ENCODE measurements around the gene SAFB2.
"Not testable (repeated sequence)": the region's sequence is repeated elsewhere in the genome, so short reads cannot be mapped to it uniquely, and the experiment has no call there.

The SAFB2 gene

GRCh38 chr19:5632657-5633056 is 10.1 kb upstream of the SAFB2 start:
- no peak for DNase-seq (ENCODE audit: low read depth)

GRCh38 chr19:5632241-5632612 is 9.7 kb upstream of the SAFB2 start:
- no peak for DNase-seq (ENCODE audit: low read depth)

DNA sequence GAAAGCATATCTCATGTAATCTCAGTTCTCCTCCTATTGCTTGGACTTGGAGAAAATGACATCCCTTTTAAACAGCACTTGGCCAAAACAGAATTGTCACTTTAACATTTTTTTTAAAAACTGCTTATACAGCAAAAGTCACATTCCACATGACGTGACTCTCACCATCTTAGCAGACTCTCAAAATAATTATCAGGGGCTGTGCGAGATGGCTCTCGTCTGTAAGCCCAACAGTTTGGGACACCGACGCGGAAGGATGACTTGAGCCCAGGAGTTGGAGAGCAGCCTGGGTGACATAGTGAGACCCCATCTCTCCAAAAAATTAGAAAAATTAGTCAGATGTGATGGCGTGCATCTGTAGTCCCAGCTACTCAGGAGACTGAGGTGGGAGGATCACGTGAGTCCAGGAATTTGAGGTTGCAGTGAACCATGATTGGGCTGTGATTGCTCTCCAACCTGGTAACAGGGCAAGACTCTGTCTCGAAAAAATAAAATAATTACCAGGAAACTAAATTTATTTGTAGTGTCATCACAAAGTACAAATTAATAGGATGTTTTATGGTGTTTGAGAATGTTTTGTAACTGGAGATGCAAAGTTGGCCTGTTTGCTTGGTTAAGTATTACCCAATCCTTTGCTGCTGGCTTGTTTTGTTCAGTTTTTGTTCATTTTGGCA is 9.1 kb upstream of the SAFB2 start:
- DNase-seq (ENCODE audit: low read depth) = no peak

DNA sequence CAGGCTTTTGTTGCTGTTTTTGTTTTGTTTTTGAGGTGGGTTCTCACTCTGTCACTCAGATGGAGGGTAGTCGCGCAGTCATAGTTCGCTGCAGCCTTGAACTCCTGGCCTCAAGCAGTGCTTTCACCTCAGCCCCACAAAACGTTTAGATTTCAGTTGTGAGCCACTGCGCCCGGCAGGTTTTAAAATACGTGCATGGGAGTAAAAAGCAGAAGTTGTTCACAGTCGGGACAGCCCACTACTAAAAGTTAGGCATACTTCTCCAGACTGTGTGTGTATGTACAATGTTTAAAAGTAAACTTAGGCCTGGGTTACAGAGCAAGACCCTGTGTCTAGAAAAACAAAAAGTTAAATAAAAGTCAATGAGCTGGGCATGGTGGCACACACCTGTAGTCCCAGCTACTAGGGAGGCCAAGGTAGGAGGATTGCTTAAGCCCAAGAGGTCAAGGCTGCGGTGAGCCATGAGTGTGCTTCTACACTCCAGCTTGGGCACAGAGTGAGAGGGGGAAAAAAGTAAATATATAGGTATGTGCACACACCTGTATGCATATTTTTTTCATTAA is 6.4 kb upstream of the SAFB2 start:
- DNase-seq (ENCODE audit: low read depth) = no peak

GRCh38 chr19:5628461-5628860 is 5.9 kb upstream of the SAFB2 start:
- DNase-seq (ENCODE audit: low read depth) = no peak

DNA sequence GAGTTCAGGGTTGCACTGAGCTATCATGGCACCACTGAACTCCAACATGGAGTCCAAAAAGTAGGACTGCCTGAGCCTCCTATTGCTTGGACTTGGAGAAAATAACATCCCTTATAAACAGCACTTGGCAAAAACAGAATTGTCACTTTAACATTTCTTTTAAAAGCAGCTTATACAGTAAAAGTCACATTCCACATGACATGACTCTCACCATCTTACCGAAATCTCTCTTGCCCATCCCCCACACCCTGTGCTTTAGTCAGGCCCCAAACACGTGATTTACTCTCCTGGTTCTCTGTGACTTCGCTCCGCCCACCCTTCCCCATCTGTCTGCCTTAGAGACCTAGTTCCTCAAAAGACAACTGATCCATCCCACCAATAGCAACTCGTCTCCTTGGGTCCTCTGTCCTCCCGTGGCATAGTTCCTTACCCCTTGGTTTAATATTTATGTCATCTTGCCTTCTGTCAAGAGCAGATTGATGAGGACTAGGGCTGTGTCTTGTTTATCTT is 4.9 kb upstream of the SAFB2 start:
- no peak for DNase-seq (ENCODE audit: low read depth)

DNA sequence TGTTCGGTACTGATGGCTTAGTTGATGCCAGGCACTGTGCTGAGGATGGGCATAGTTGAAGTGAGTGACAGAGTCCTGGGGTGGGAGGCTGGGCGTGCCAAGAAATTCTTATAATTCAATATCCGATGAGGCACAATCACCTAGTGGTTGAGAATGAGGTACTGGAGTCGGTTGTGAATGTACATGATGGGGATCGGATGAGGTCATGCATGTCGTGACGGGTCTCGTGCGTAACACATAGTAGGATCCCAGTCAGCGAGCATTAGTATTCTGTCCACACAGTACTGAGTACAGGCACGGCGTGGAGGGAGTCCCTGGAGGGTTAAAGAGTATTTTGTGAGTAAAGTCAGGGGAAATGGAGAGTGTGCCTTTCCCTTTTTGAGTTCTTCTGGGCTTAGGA is 3.1 kb upstream of the SAFB2 start:
- no peak for DNase-seq (ENCODE audit: low read depth)

- DNase-seq (ENCODE audit: low read depth) = no peak
Observed at GRCh38 chr19:5624741-5625278, 2.2 kb upstream of the SAFB2 start.

- no peak for DNase-seq (ENCODE audit: low read depth)
Observed at GRCh38 chr19:5624018-5624663, 1.6 kb upstream of the SAFB2 start.

DNA sequence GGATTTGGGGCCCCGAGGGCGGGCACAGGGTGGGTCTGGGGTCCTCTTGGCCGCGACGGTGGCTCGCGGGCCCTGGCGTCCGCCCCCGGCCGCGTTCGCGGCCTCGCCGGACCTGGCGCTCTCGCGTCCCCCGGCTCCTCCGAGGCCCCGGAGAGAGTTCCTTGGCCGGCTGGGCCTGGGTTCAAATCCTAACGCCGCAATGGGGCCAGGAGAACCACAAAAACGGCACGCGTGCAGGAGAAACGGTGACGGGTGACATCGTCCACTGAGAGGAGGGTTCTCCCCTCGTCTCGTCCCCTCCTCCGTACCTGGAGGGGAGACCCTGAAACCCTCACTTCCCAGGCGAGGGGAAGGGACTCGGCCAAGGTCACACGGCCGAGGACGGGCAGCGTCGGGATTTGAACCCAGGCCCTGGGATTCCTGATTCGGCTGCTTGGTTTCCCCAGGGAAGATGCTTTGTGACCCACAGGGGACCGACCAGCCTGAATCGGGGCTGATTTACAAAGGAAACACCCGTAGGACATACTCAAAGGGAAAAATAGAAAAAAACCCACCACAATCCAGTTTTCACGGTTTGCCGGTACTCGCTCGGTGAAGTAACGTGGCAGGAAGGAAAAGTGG is 931 bp upstream of the SAFB2 start:
- no peak for DNase-seq (ENCODE audit: low read depth)

GRCh38 chr19:5621945-5622464 is 571 bp downstream of the SAFB2 start:
- DNase-seq (ENCODE audit: low read depth) = no peak

DNA sequence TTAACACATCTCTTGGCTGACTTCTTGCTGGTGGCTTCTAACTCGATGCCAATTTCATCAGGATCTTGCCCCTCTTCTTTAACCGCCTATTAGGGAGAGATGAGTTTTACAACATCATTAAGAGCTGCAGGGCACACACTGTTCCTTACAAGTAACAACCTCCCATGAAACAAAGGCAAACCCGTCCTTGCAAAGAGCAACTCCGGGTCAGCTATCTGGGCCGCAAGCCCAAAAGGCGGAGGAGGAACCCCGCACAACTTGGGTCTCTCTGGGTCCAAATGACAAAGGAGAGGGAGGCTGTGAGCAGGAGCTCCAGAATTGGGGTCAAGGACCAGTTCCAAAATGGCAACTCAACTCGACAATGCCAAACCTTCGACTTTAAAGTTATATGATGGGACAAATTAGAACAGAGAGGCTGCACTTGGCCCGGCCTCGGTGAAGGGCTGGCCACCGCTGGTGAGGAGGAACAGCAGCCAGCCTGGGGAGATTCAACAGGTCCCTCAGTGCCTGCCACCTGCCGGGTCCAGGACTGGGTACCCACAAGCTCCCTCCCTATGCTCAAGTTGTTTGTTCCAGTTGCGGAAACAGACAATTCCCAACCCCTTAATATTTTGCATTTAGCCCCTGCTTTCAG is 1.1 kb downstream of the SAFB2 start:
- DNase-seq (ENCODE audit: low read depth) = no peak

GRCh38 chr19:5619946-5620345 is 2.6 kb downstream of the SAFB2 start:
- no peak for DNase-seq (ENCODE audit: low read depth)

DNA sequence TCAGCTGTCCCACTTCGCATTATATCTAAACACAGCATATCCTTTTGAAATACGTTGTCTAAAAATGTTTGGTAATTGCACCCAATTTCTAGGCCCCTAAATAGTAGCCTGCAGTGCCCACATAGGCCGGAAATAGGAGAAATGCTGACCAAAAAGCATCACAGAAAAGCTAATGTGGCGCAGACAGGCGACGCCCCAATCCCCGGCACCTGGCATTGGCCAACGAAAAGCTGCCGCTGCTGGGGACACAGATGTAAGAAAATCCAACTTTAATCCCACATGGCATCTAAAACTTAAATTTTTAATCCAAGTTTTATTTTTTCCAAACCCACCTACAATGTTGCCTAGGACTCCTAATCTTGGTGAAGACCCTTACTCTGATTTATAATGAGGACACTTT is 4.0 kb downstream of the SAFB2 start:
- DNase-seq (ENCODE audit: low read depth) = no peak

- DNase-seq (ENCODE audit: low read depth) = no peak
Observed at GRCh38 chr19:5617080-5617479, 5.5 kb downstream of the SAFB2 start.

GRCh38 chr19:5615756-5616327 is 6.7 kb downstream of the SAFB2 start:
- no peak for DNase-seq (ENCODE audit: low read depth)

- DNase-seq (ENCODE audit: low read depth) = no peak
Observed at GRCh38 chr19:5612891-5613865, 9.4 kb downstream of the SAFB2 start.

- no peak for DNase-seq (ENCODE audit: low read depth)
Observed at GRCh38 chr19:5609881-5610448, 12.6 kb downstream of the SAFB2 start.

GRCh38 chr19:5608766-5609165 is 13.8 kb downstream of the SAFB2 start:
- not testable (repeated sequence) for DNase-seq (ENCODE audit: low read depth)

GRCh38 chr19:5608291-5608690 is 14.3 kb downstream of the SAFB2 start:
- DNase-seq (ENCODE audit: low read depth) = no peak

Measured in HS-27A (cell line).